H7 (cell line): ENCODE measurements around the gene ADISSP. TPM values are rescaled to one million over a fixed set of nuclear protein-coding genes. Genes with fewer than 3 reads are reported as not detected.
A peak's percentile ranks its signal among the peaks of the same experiment; 100 is the strongest.

ENCODE experiments used
- DNase-seq: peaks from one replicate; pipeline ENCODE4 v3.0.0; 2012
- H3K27me3 ChIP-seq: 2 replicates; pipeline ENCODE4 v1.6.0; 2011; ENCODE audit warnings: mild to moderate bottlenecking, low read length; ENCODE audit not compliant: control insufficient read depth, insufficient read depth
- H3K36me3 ChIP-seq: replicated peaks from 2 replicates; pipeline ENCODE4 v1.5.1; 2011; ENCODE audit warnings: low read length; ENCODE audit not compliant: control insufficient read depth, insufficient read depth
- H3K4me3 ChIP-seq: 2 replicates; pipeline ENCODE4 v1.5.1; 2011; ENCODE audit warnings: low read depth, mild to moderate bottlenecking, control low read depth, low read length, moderate library complexity; ENCODE audit not compliant: insufficient read depth
- total RNA-seq: library from RNA; depleted of rRNA; stranded (reverse); fragments of >200 nt; shearing (Covaris generic); gene quantifications from 2 replicates; pipeline ENCODE4 v1.2.3, GENCODE V29; 2014

ADISSP gene
- total RNA-seq, 1 experiment from 2014 or later, result 107 TPM

- Histone ChIP-seq H3K36me3 (no peaks in the 10 kb centered on the region), H3K4me3 (no peak overlapping the region), H3K27me3 (peaks cover 62% of the 10 kb centered on the region)
- DNase-seq, result no peak
These were observed 20.1 kb downstream of the ADISSP start for GRCh38 chr20:3747471-3747870.

GRCh38 chr20:3745686-3746173, 21.8 kb downstream of the ADISSP start:
- DNase-seq, result peak; percentile 68
- Histone ChIP-seq H3K27me3 (peaks cover 46% of the 10 kb centered on the region), H3K4me3 (peak overlapping the region; percentile 73), H3K36me3 (no peaks in the 10 kb centered on the region)

- peak; percentile 99 for DNase-seq
- Histone ChIP-seq H3K36me3 (no peaks in the 10 kb centered on the region), H3K4me3 (peak overlapping the region; percentile 73), H3K27me3 (peaks cover 39% of the 10 kb centered on the region)
These were observed 22.5 kb downstream of the ADISSP start for GRCh38 chr20:3744806-3745685.

GRCh38 chr20:3744037-3744436, 23.5 kb downstream of the ADISSP start:
- no peak for DNase-seq

GRCh38 chr20:3743251-3743650, 24.3 kb downstream of the ADISSP start:
- Histone ChIP-seq H3K4me3 (no peak overlapping the region), H3K36me3 (no peaks in the 10 kb centered on the region), H3K27me3 (peaks cover 25% of the 10 kb centered on the region)
- DNase-seq, result no peak

More at GRCh38 chr20:3744037-3744436, 23.5 kb downstream of the ADISSP start:
- peaks cover 30% of the 10 kb centered on the region for H3K27me3 ChIP-seq
- H3K4me3 ChIP-seq, result no peak overlapping the region
- H3K36me3 ChIP-seq, result no peaks in the 10 kb centered on the region

- H3K27me3 ChIP-seq, result peaks cover 14% of the 10 kb centered on the region
- peak; percentile 67 for DNase-seq
- H3K36me3 ChIP-seq, result no peaks in the 10 kb centered on the region
- no peak overlapping the region for H3K4me3 ChIP-seq
These were observed 25.6 kb downstream of the ADISSP start for GRCh38 chr20:3741836-3742458.

- Histone ChIP-seq H3K4me3 (no peak overlapping the region), H3K27me3 (peaks cover 6% of the 10 kb centered on the region; the same call in 1 of the 2 replicates), H3K36me3 (no peaks in the 10 kb centered on the region)
- DNase-seq, result no peak
These were observed 26.8 kb downstream of the ADISSP start for GRCh38 chr20:3740615-3741301.

- peak; percentile 66 for DNase-seq
- H3K27me3 ChIP-seq, result no peaks in the 10 kb centered on the region; the same call in 1 of the 2 replicates
- no peak overlapping the region for H3K4me3 ChIP-seq
- no peaks in the 10 kb centered on the region for H3K36me3 ChIP-seq
These were observed 27.6 kb downstream of the ADISSP start for GRCh38 chr20:3739926-3740451.

- DNase-seq, result peak; percentile 59
- no peak overlapping the region for H3K4me3 ChIP-seq
- no peaks in the 10 kb centered on the region for H3K36me3 ChIP-seq
- H3K27me3 ChIP-seq, result no peaks in the 10 kb centered on the region; the same call in 1 of the 2 replicates
These were observed 28.3 kb downstream of the ADISSP start for GRCh38 chr20:3739054-3739925.

- Histone ChIP-seq H3K36me3 (no peaks in the 10 kb centered on the region), H3K27me3 (peaks cover 4% of the 10 kb centered on the region), H3K4me3 (no peak overlapping the region)
- peak; percentile 19 for DNase-seq
These were observed 29.2 kb downstream of the ADISSP start for GRCh38 chr20:3738111-3739053.

- peak; percentile 2 for DNase-seq
- Histone ChIP-seq H3K27me3 (peaks cover 22% of the 10 kb centered on the region), H3K36me3 (no peaks in the 10 kb centered on the region), H3K4me3 (no peak overlapping the region)
These were observed 31.8 kb downstream of the ADISSP start for GRCh38 chr20:3735768-3736167.

GRCh38 chr20:3734111-3734843, 33.3 kb downstream of the ADISSP start:
- Histone ChIP-seq H3K4me3 (no peak overlapping the region), H3K36me3 (no peaks in the 10 kb centered on the region), H3K27me3 (peaks cover 22% of the 10 kb centered on the region)
- DNase-seq, result peak; percentile 24
